HCT116 (cell line): Measurements from ENCODE around the gene HMCES.
"Not testable (repeated sequence)": the region's sequence is repeated elsewhere in the genome, so short reads cannot be mapped to it uniquely, and the experiment has no call there.

Experiments
- CEBPB ChIP-seq: IDR thresholded peaks from 2 replicates; pipeline ENCODE4 v1.6.1; 2012; ENCODE audit warnings: low read depth
- CTCF ChIP-seq, 3 experiments: fragments of 200-600 bp in 1 of 3; sonication (generic) in 1 of 3; IDR thresholded peaks in 2 of 3; conservative IDR thresholded peaks in 1 of 3; 2 replicates each; pipeline ENCODE4 v1.5.1; 2012 to 2017; ENCODE audit warnings: low read depth in 2 of 3, low read length in 2 of 3, antibody characterized with exemption in 1 of 3, borderline replicate concordance in 1 of 3, control low read depth in 1 of 3, mild to moderate bottlenecking in 1 of 3, mixed read lengths in 1 of 3, mixed run types in 1 of 3, moderate library complexity in 1 of 3; ENCODE audit not compliant: insufficient read depth in 1 of 3
- POLR2A ChIP-seq: IDR thresholded peaks from 2 replicates; pipeline ENCODE4 v1.7.0; 2011; ENCODE audit warnings: borderline replicate concordance; ENCODE audit not compliant: insufficient read depth, insufficient read length; ENCODE audit errors: extremely low read depth
- SRF ChIP-seq: IDR thresholded peaks from 2 replicates; pipeline ENCODE4 v1.6.1; 2012; ENCODE audit warnings: low read depth
- YY1 ChIP-seq: IDR thresholded peaks from 2 replicates; pipeline ENCODE4 v1.6.1; 2011; ENCODE audit warnings: low read length, low read depth, moderate library complexity, mild to moderate bottlenecking; ENCODE audit not compliant: insufficient replicate concordance; ENCODE audit errors: extremely low read depth

- TF ChIP-seq CTCF (IDR thresholded peaks at IDR 0.05 in 2 of 3, conservative IDR thresholded peaks at IDR 0.05 in 1 of 3; ENCODE audit: borderline replicate concordance in 1 of 3, insufficient read depth in 1 of 3, low read depth in 2 of 3, low read length in 2 of 3); CEBPB; SRF; YY1; POLR2A: not testable (repeated sequence)
These were observed 59.0 kb downstream of the HMCES start for GRCh38 chr3:129337719-129338118.
